Lung (tissue), 12 donors: Measurements from ENCODE around the gene MPPED1. TPM values are rescaled to one million over a fixed set of nuclear protein-coding genes. Genes with fewer than 3 reads are reported as not detected.

Experiments
- ATAC-seq: fragments of 200-7000 bp; cut with Tn5 transposase; one replicate; pipeline ENCODE4 v1.9.1; 2020; ENCODE audit warnings: moderate number of reproducible peaks; ENCODE audit not compliant: insufficient read depth, low FRiP score
- DNase-seq, 3 donors: peaks; one replicate each; pipeline ENCODE4 v3.0.0-alpha.2; 2013 to 2017
- H3K27ac ChIP-seq, 2 donors: one replicate each; pipeline ENCODE4 v1.5.1; 2013; ENCODE audit warnings: mild to moderate bottlenecking in 2 of 2, moderate library complexity in 2 of 2, control low read depth in 1 of 2, inconsistent platforms in 1 of 2, low read depth in 1 of 2, low read length in 1 of 2
- H3K27me3 ChIP-seq, 3 donors: one replicate each; pipeline ENCODE4 v1.5.1; 2013; ENCODE audit warnings: low read length in 2 of 3; ENCODE audit not compliant: control insufficient read depth in 3 of 3, insufficient read depth in 3 of 3
- H3K36me3 ChIP-seq, 4 donors: one replicate each; pipeline ENCODE4 v1.5.1; 2013; ENCODE audit warnings: low read length in 4 of 4, mild to moderate bottlenecking in 1 of 4, moderate library complexity in 1 of 4; ENCODE audit not compliant: control insufficient read depth in 4 of 4, insufficient read depth in 4 of 4
- H3K4me1 ChIP-seq, 5 donors: one replicate each; pipeline ENCODE4 v1.5.1; 2013; ENCODE audit warnings: low read length in 5 of 5, mild to moderate bottlenecking in 2 of 5, moderate library complexity in 1 of 5; ENCODE audit not compliant: control insufficient read depth in 5 of 5, insufficient read depth in 5 of 5
- H3K4me3 ChIP-seq: one replicate; pipeline ENCODE4 v1.5.1; 2013; ENCODE audit warnings: mild to moderate bottlenecking, control low read depth, moderate library complexity
- H3K9ac ChIP-seq, 2 donors: one replicate each; pipeline ENCODE4 v1.5.1; 2013; ENCODE audit warnings: low read length in 2 of 2, control low read depth in 1 of 2; ENCODE audit not compliant: insufficient read depth in 1 of 2
- H3K9me3 ChIP-seq, 4 donors: one replicate each; pipeline ENCODE4 v1.5.1; 2013; ENCODE audit warnings: low read length in 3 of 4, mild to moderate bottlenecking in 1 of 4, moderate library complexity in 1 of 4; ENCODE audit not compliant: control insufficient read depth in 4 of 4, insufficient read depth in 3 of 4
- CTCF ChIP-seq: IDR thresholded peaks from 2 replicates; pipeline ENCODE4 v1.5.1; 2012; ENCODE audit warnings: mild to moderate bottlenecking; ENCODE audit errors: control extremely low read depth, extremely low read depth
- WGBS, 2 donors: extraction: QIAGEN DNeasy Blood & Tissue Kit; methylation state at CpG; one replicate each; pipeline ENCODE4 v1.1.7; 2013; 5-methylcytosine and 5-hydroxymethylcytosine counted together
- polyA plus RNA-seq, 2 donors: library from polyadenylated mRNA; stranded (reverse); fragments of 200-250 nt; gene quantifications; one replicate each; pipeline ENCODE4 v1.2.1, GENCODE V29; 2013
- total RNA-seq, 2 donors: library from RNA; depleted of rRNA in 1 of 2; stranded (reverse); fragments of >200 nt in 1 of 2; gene quantifications; one replicate each; pipeline ENCODE4 v1.2.1, GENCODE V29; 2014 to 2021
- donor health status: control.
- donor health status: control.
- donor health status: Bipolar disorder and iron deficiency.
- donor health status: healthy.
- donor health status: DM: yes; HTN: yes; CAD: no.

MPPED1 gene
- total and polyA plus RNA-seq, 4 donors, result 0.05 to 0.65 TPM; not detected in 2

- Histone ChIP-seq H3K9ac (no peak overlapping the region), H3K27ac (no peak overlapping the region), H3K9me3 (no peaks in the 10 kb centered on the region), H3K27me3 (peaks cover 0 to 16% (median 0%) of the 10 kb centered on the region in 3 donors), H3K4me3 (no peak overlapping the region), H3K4me1 (no peaks in the 10 kb centered on the region), H3K36me3 (no peaks in the 10 kb centered on the region)
- no peak for ATAC-seq
- TF ChIP-seq CTCF, result no peak
- no peak for DNase-seq
- WGBS, 2 donors, result 79 to 88% methylated on average over 9 to 10 of the region's 10 CpGs
Measured at GRCh38 chr22:43488937-43489336, 77.1 kb downstream of the MPPED1 start.

DNA sequence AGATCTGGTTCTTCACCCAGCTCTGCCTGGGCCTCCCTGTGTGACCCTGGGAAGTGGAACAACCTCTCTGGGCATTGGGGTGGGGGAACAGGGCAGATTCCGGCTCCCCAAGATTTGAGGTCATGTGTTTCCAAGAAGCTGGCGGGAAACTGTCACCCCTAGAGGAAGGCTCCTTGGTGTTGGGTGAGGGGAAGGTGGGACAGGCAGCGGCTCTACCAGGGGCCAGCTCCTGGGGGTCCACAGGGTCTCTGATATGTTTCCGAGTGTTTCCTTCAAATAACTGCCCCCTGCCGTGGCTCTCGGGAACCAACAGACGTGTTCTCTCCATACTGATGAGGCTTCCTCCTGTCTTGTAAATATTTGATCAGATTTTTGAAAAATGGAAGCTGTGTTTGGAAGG lies 78.5 kb downstream of the MPPED1 start:
- no peaks in the 10 kb centered on the region for H3K4me1 ChIP-seq
- H3K9me3 ChIP-seq, result no peaks in the 10 kb centered on the region
- H3K36me3 ChIP-seq, result no peaks in the 10 kb centered on the region
- ATAC-seq, result no peak
- TF ChIP-seq CTCF, result no peak
- WGBS, 2 donors, result 78 to 80% methylated on average over 7 of the region's 7 CpGs
- peaks cover 0 to 10% (median 0%) of the 10 kb centered on the region in 3 donors for H3K27me3 ChIP-seq
- H3K4me3 ChIP-seq, result no peak overlapping the region
- no peak overlapping the region for H3K27ac ChIP-seq
- H3K9ac ChIP-seq, result no peak overlapping the region
- no peak for DNase-seq

GRCh38 chr22:43491177-43491576 lies 79.4 kb downstream of the MPPED1 start:
- Histone ChIP-seq H3K36me3 (no peaks in the 10 kb centered on the region), H3K4me3 (no peak overlapping the region), H3K9ac (no peak overlapping the region), H3K9me3 (no peaks in the 10 kb centered on the region), H3K4me1 (no peaks in the 10 kb centered on the region), H3K27ac (no peak overlapping the region), H3K27me3 (peaks cover 0 to 3% (median 0%) of the 10 kb centered on the region in 3 donors)
- no peak for ATAC-seq
- no peak for DNase-seq
- TF ChIP-seq CTCF, result no peak
- WGBS, 2 donors, result 58 to 62% methylated on average over 3 of the region's 3 CpGs

DNA sequence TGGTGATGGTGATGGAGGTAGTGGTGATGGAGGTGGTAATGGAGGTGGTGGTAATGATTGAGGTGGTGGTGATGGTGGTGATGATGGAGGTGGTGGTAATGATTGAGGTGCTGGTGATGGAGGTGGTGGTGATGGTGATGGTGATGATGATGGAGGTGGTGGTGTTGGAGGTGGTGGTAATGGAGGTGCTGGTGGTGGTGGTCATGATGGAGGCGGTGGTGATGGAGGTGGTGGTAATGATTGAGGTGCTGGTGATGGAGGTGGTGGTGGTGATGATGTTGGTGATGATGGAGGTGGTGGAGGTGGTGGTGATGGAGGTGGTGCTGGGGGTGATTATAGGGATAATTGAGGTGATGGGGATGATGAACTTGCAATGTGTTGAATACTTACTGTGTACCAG lies 79.9 kb downstream of the MPPED1 start:
- H3K36me3 ChIP-seq, result no peaks in the 10 kb centered on the region
- H3K9me3 ChIP-seq, result no peaks in the 10 kb centered on the region
- no peak for ATAC-seq
- no peak overlapping the region for H3K9ac ChIP-seq
- H3K4me3 ChIP-seq, result no peak overlapping the region
- no peak for TF ChIP-seq CTCF
- H3K27ac ChIP-seq, result no peak overlapping the region
- no peak for DNase-seq
- WGBS, 2 donors, result 98 to 100% methylated on average over 1 of the region's 1 CpG
- H3K27me3 ChIP-seq, result peaks cover 0 to 3% (median 0%) of the 10 kb centered on the region in 3 donors
- no peaks in the 10 kb centered on the region for H3K4me1 ChIP-seq
